Ishikawa (cell line): ENCODE data around the gene SPRED1.

ENCODE experiments used
- CEBPB ChIP-seq: IDR thresholded peaks from 2 replicates; pipeline ENCODE4 v1.6.1; 2012
- CREB1 ChIP-seq: IDR thresholded peaks from 2 replicates; pipeline ENCODE4 v1.6.1; 2012; ENCODE audit warnings: low read depth
- MAX ChIP-seq: IDR thresholded peaks from 2 replicates; pipeline ENCODE4 v1.6.1; 2012
- RAD21 ChIP-seq: IDR thresholded peaks from 2 replicates; pipeline ENCODE4 v1.6.1; 2012; ENCODE audit warnings: low read depth
- REST ChIP-seq: IDR thresholded peaks from 2 replicates; pipeline ENCODE4 v1.6.1; 2012; ENCODE audit warnings: low read depth, mild to moderate bottlenecking
- YY1 ChIP-seq: IDR thresholded peaks from 2 replicates; pipeline ENCODE4 v1.6.1; 2012; ENCODE audit warnings: low read depth

- TF ChIP-seq MAX (no peak), CEBPB (no peak), RAD21 (no peak), YY1 (no peak), REST (no peak), CREB1 (no peak)
Measured at GRCh38 chr15:38226608-38227266, 25.9 kb upstream of the SPRED1 start.
